Right lobe of liver (tissue), 4 donors: ENCODE results near the gene HTRA2.

ENCODE experiments used
- CTCF ChIP-seq, 4 donors: fragments of 200-600 bp in 3 of 4; fragments of 450-650 bp in 1 of 4; IDR thresholded peaks; one replicate each; pipeline versions ENCODE4 v1.5.1 to v1.8.0; 2016 to 2022; ENCODE audit warnings: antibody characterized with exemption in 4 of 4, mild to moderate bottlenecking in 2 of 4
- POLR2A ChIP-seq: fragments of 450-650 bp; IDR thresholded peaks from one replicate; pipeline ENCODE4 v1.6.1; 2017; ENCODE audit warnings: antibody characterized with exemption, mild to moderate bottlenecking
- donor health status: DM: no; HTN: no; CAD: no.
- donor health status: DM: no; HTN: no; CAD: no.
- donor health status: DM: no; HTN: yes; CAD: no.

GRCh38 chr2:74573747-74574562 lies 44.2 kb downstream of the HTRA2 start:
- TF ChIP-seq POLR2A: no peak
- TF ChIP-seq CTCF (IDR thresholded peaks at IDR 0.05): no peak
